HG02571 (cell line): ENCODE results near the gene NPFFR2.
A peak's percentile ranks its signal among the peaks of the same experiment; 100 is the strongest.
"Not testable (repeated sequence)": the region's sequence is repeated elsewhere in the genome, so short reads cannot be mapped to it uniquely, and the experiment has no call there.

ENCODE experiments used
- ATAC-seq: cut with Tn5 transposase; IDR thresholded peaks from one replicate; pipeline ENCODE4 v1.9.1; 2021; ENCODE audit warnings: mild to moderate bottlenecking, moderate library complexity; ENCODE audit not compliant: unreplicated experiment

The NPFFR2 gene

DNA sequence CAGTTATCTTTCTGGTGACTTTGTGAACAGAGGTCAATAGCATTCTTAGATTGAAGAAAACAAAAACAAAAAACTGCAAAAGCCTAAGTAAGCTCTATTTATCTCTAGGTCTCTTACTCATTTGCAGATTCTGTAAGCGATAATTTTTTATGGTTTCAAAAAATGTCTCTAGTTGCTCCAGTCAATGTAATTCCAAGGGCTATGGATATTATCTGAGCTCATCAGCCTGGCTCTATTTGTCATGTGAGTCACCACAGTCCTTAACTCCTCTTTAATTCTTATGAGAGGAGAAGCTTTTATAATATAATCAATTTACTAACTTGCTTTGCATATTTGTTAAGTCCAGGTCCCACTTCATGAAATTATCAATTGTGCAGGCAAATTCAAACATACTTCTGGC lies 79.1 kb downstream of the NPFFR2 start:
- ATAC-seq, result no peak

DNA sequence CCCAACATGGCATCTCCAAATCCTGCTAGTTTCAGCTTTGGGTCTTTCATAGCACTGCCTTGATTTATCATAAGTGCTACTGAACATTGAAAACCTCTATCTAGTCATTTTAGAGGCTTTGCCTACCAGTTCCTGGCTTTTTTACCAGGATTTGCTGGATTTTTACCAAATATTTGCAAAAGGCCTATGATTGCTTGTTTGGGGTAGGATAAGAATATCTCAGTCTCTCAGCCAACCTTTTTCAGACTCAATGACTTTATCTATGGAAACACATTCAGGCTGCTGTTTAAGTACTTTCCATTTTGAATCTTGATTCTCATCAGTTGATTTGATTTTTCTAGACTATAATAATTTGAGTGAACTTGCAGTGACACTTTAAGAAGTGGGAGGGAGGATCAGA lies 80.1 kb downstream of the NPFFR2 start:
- ATAC-seq, result no peak

DNA sequence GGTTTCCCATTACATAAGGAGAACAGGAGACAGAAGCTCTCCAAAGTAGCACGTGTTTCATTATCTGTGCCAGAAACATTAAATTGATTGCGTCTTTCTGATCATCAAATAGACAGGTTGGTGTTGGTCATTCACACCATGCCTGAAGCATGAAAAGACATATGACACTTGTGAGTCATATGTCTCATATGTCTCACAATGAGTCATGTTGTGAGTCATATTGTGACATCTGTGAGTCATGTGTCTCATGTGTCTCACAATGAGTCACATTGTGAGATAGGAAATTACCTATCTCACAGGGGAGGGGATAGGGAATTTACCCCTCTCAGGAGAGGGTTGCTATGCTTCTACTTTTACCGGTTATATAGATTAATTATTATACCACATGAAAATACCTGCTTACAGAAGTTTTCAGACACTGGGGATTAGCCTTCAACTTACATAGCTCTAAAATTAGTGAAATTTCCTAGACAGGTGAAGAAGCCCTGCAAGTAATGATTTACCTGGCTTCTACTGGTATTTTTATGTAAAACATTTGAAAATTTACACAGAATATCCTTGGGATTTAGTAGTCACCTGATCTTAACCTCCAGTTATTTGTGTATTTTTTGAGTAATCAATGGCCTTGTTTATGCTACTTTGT lies 80.8 kb downstream of the NPFFR2 start:
- peak; percentile 94 for ATAC-seq

DNA sequence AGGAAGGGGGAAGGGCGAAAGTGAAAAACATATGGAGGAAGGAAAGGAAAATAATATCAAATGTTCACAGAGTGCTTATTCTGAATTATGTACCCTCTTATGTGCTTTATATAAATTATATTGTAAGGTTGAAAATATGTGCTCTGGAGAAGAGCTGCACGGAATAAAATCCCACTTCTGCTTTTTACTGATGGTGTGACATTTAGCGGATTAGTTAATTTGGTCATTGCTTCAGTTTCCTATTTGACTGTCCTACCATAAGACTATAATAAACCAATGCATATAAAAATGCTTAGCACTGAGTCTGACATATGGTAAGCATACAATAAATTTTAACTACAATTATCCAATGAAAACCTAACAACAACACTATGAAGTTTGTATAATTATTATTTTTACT lies 86.2 kb downstream of the NPFFR2 start:
- ATAC-seq, result no peak

DNA sequence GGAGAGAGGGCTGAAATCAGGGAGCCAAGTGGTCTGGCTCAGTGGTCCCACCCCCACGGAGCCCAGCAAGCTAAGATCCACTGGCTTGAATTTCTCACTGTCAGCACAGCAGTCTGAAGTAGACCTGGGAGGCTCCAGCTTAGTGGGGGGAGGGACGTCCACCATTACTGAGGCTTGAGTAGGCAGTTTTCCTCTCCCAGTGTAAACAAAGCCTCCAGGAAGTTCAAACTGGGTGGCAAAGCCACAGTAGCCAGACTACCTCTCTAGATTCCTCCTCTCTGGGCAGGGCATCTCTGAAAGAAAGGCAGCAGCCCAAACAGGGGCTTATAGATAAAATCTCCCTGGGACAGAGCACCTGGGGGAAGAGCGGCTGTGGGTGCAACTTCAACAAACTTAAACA lies 88.1 kb downstream of the NPFFR2 start:
- no peak for ATAC-seq

DNA sequence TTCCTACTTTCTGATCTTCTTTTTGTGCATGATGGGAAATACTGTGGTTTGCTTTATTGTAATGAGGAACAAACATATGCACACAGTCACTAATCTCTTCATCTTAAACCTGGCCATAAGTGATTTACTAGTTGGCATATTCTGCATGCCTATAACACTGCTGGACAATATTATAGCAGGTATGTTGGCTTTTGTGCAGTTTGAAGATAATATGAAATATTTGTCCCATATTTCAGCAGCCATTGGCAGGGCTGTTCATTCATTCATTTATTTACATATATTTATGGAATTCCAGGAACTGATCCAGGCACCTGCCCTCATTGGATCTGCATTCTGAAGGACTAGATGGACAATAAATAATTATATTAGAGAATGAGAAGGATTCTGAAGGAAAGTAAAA lies 96.9 kb downstream of the NPFFR2 start:
- ATAC-seq, result no peak

DNA sequence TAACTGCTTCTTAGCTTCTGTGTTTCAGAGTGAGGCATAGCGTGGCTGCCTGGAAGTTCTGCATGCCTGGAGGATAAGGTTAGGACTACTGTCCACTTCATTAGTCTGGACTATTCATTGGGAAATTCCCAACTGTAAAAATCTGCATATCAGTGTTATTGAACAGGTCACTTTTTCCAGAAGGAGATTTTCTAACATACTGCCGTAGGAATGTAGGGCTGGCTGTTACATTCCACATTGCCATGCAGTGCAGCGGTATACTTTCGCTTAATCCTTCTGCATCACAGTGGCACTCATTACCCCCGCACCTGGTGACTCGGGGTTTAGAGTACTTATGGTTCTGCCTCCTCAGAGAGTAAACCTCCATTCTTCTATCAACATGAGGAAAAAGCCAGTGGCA lies 104.6 kb downstream of the NPFFR2 start:
- no peak for ATAC-seq

DNA sequence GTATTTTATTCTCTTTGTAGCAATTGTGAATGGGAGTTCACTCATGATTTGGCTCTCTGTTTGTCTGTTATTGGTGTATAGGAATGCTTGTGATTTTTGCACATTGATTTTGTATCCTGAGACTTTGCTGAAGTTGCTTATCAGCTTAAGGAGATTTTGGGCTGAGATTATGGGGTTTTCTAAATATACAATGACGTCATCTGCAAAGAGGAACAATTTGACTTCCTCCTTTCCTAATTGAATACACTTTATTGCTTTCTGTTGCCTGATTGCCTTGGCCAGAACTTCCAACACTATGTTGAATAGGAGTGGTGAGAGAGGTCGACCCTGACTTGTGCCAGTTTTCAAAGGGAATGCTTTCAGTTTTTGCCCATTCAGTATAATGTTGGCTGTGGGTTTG lies 108.2 kb downstream of the NPFFR2 start:
- not testable (repeated sequence) for ATAC-seq

DNA sequence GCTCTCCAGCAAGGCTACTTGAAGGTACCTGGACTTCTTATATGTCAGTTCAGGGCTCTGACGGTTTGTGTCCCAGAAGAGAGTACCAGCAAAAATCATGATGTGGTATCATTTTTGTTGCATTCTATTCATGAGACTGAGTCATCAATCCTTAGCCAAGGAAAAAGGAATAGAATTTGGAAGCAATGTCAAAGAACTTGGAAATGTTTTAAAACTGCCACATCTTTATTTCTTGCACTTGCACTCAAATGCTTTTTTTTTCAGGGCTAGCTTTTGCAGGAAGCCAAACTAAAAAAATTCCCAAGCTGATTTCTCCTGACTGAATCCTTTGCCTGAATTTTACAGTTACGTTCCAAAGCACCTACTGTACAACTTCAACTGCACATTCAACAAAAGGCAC lies 112.4 kb downstream of the NPFFR2 start:
- no peak for ATAC-seq

DNA sequence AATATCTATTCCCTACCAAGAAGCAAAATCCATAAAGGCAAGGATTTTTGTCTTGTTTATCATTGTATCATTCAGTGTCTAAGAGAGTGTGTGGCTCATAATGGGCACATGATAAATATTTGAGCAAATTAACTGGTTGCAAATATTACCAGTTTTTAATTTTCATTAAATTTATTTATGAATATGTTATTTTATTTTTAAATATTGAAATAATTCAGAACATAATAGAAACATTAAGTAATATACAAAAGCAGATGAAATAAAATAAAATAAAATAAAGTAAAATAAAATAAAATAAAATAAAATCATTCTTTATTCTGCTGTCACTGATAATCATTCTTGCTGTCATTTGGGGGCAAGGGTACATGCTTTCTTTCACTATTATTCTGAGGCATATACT lies 120.9 kb downstream of the NPFFR2 start:
- no peak for ATAC-seq

DNA sequence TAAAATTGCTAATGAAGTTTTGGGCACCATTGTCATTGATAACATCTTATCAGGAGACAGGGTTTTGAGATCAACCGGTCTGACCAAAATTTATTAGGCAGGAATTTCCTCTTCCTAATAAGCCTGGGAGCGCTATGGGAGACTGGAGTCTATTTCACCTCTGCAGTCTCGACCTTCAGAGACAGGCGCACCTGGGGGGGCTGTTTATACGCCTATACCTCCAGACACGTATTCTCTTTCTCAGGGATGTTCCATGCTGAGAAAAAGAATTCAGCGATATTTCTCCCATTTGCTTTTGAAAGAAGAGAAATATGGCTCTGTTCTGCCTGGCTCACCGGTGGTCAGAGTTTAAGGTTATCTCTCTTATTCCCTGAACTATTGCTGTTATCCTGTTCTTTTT lies 121.8 kb downstream of the NPFFR2 start:
- not testable (repeated sequence) for ATAC-seq

DNA sequence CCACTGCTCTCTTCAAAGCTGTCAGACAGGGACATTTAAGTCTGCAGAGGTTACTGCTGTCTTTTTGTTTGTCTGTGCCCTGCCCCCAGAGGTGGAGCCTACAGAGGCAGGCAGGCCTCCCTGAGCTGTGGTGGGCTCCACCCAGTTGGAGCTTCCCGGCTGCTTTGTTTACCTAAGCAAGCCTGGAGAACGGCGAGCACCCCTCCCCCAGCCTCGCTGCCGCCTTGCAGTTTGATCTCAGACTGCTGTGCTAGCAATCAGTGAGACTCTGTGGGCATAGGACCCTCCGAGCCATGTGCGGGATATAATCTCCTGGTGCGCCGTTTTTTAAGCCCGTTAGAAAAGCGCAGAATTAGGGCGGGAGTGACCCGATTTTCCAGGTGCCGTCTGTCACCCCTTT lies 137.5 kb downstream of the NPFFR2 start:
- not testable (repeated sequence) for ATAC-seq

DNA sequence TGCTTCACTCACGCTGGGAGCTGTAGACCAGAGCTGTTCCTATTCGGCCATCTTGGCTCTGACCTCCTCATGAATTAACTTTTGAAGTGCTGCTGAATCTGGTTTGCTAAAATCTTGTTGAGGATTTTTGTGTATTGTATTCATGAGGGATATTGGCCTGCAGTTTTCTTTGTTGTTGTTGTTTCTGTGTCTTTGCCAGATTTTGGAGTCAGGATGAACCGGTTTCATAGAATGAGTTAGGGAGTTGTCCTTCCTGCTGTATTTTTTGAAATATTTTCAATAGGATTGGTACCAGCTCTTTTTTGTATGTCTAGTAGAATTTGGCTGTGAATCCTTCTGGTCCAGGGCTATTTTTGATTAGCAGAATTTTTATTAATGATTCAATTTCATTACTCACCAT lies 138.1 kb downstream of the NPFFR2 start:
- no peak for ATAC-seq

DNA sequence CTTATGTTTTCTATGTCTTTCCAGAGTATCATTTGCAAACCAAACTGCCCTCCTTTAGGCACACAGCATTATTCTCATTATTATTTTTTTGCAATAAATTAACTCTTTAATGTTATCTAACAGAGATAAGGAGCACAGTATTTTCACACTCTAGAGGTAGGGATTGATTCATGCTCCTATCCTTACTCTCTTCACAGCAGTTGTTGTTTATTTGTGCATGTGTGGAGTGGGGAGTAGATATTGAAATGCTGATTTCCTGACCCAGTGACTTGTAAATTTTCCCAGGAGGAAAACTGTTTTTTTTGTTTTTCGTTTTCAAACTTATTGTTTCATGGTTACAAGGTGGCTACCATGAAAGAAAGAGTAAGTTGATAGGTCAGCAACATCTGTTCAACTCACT lies 140.0 kb downstream of the NPFFR2 start:
- ATAC-seq, result no peak

DNA sequence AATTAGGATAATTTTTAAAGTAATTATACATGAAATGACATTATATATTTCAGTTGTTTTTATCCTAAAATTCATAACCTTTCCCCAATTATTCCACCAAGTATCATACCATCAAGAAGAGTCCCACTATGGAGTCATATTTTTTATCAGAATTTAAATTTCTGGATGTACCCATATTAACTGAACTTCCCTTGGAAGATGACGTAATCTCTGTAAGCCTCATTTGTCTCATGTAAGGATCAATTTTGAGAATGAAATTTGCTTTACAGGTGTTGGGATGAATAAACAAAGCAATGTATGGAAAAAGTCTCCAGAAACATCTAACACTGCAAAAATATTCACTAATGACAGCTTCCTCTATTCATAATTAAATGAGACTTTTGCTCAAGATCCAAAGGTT lies 147.5 kb downstream of the NPFFR2 start:
- ATAC-seq, result no peak

DNA sequence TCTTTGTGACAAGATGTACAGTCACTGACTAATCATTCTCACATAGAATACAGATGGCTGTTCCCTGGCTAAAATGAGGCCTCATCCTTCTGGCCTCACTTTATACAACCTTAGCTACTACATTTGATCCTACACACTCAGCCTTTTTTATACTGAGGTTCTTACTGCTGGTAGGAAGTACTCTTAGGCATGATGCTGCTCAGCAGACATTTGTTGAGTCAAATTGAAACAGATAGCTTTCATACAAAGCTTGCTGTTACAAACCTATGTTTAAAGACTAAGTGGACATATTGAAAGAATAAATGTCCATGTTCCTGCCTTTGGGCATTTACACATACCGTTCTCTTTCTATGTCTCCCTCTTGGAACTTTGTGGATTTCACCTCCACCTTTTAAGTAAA lies 154.9 kb downstream of the NPFFR2 start:
- ATAC-seq, result no peak

DNA sequence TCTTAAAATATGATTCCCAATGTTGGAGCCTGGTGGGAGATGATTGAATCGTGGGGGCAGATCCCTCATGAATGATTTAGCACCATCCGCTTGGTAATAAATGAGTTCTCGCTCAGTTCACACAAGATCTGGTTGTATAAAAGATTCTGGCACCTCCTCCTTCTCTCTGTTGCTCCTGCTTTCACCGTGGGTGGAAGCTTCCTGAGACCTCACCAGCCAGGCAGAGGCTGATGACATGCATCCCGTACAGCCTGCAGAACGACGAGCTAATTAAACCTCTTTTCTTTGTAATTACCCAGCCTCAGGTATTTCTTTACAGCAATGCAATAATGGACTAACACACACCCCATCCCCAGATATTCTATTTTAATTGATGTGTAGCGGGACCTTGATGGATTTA lies 162.2 kb downstream of the NPFFR2 start:
- ATAC-seq, result no peak

DNA sequence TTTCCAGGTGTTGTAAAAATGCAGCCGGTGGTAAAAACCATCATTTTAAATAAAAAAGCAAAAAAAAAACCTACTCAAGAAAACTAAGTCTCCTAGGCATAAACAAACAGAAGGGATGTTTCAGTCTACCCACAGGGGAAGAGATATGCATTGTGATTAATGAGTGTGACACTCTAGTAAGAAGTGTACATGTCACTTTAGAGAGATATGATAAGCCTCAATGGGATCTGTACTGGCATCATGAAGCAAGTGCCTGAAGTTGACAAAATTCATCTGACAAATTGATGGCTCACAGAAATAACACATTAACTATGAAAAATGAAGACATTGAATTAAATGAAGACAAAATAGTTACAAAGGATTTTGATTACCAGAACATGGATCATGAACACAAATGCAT lies 162.7 kb downstream of the NPFFR2 start:
- no peak for ATAC-seq
